HCT116 (cell line): ENCODE results near the gene METTL15. TPM values are rescaled to one million over a fixed set of nuclear protein-coding genes. Genes with fewer than 3 reads are reported as not detected.

Source experiments
- ATAC-seq: fragments of 200-7000 bp; cut with Tn5 transposase; 2 replicates; pipeline ENCODE4 v1.9.1; 2020; ENCODE audit warnings: mild to moderate bottlenecking, moderate library complexity
- BruUV-seq: library from RNA; stranded (reverse); fragments of 400-500 nt; replicated peaks from 2 replicates; lab custom pipeline; 2021; lab: Mats Ljungman, UMichigan
- CTCF ChIA-PET: fragments of 300-600 bp; sonication (Branson Sonifier 250); formaldehyde crosslinking; loops from one replicate; lab custom pipeline; 2021; ENCODE audit warnings: antibody characterized with exemption; lab: Charles Lee
- POLR2A ChIA-PET: fragments of 300-600, 350-600 bp; sonication (Branson Sonifier 250); formaldehyde crosslinking; loops from one replicate; lab custom pipeline; 2021; ENCODE audit warnings: antibody characterized with exemption; lab: Charles Lee
- RAD21 ChIA-PET, 2 experiments: fragments of 300-600 bp; sonication (Branson Sonifier 250); formaldehyde crosslinking; loops; one replicate each; lab custom pipeline; 2023; ENCODE audit warnings: low total read pairs in 2 of 2; ENCODE audit not compliant: uncharacterized antibody in 2 of 2, unreplicated experiment in 2 of 2, low non-redundant PET in 1 of 2; lab: Charles Lee
- DNase-seq: peaks from one replicate; pipeline ENCODE4 v3.0.0-alpha.2; 2010; ENCODE audit warnings: low read depth, low spot score
- H2AFZ ChIP-seq: fragments of 200-600 bp; shearing (Covaris generic), sonication (generic); 2 replicates; pipeline ENCODE4 v1.6.1; 2017; ENCODE audit warnings: low read depth, mixed run types, mixed read lengths, antibody characterized with exemption, low read length; ENCODE audit not compliant: poor library complexity, severe bottlenecking
- H3K27ac ChIP-seq: 2 replicates; pipeline ENCODE4 v1.5.1; 2012; ENCODE audit warnings: low read depth, low read length
- H3K27me3 ChIP-seq: fragments of 200-600 bp; sonication (generic); 2 replicates; pipeline ENCODE4 v1.6.1; 2016; ENCODE audit warnings: mixed run types, low read length, mixed read lengths; ENCODE audit not compliant: insufficient read depth
- H3K36me3 ChIP-seq, 2 experiments: fragments of 200-500 bp in 1 of 2; fragments of 200-600 bp in 1 of 2; sonication (Bioruptor generic) in 1 of 2; sonication (generic) in 1 of 2; 2 replicates each; pipeline versions ENCODE4 v1.5.1 to v1.6.1; 2014 to 2016; ENCODE audit warnings: low read length in 2 of 2, inconsistent platforms in 1 of 2, mixed read lengths in 1 of 2, mixed run types in 1 of 2; ENCODE audit not compliant: insufficient read depth in 2 of 2, control insufficient read depth in 1 of 2
- H3K4me1 ChIP-seq, 2 experiments: fragments of 200-600 bp in 1 of 2; sonication (generic) in 1 of 2; 2 replicates each; pipeline versions ENCODE4 v1.5.1 to v1.6.1; 2012 to 2017; ENCODE audit warnings: low read length in 2 of 2, inconsistent platforms in 1 of 2, mild to moderate bottlenecking in 1 of 2, mixed read lengths in 1 of 2, mixed run types in 1 of 2, moderate library complexity in 1 of 2; ENCODE audit not compliant: insufficient read depth in 2 of 2, control insufficient read depth in 1 of 2
- H3K4me2 ChIP-seq: fragments of 200-600 bp; sonication (generic); 2 replicates; pipeline ENCODE4 v1.6.1; 2017; ENCODE audit warnings: mixed run types, low read length, mixed read lengths
- H3K4me3 ChIP-seq, 2 experiments: fragments of 200-600 bp in 1 of 2; sonication (generic) in 1 of 2; replicated peaks in 1 of 2; 2 replicates each; pipeline ENCODE4 v1.5.1; 2011 to 2016; ENCODE audit warnings: low read length in 2 of 2, control low read depth in 1 of 2, low read depth in 1 of 2, mild to moderate bottlenecking in 1 of 2, mixed read lengths in 1 of 2, mixed run types in 1 of 2
- H3K79me2 ChIP-seq: fragments of 200-600 bp; sonication (generic); 2 replicates; pipeline ENCODE4 v1.6.1; 2017; ENCODE audit warnings: mild to moderate bottlenecking, mixed run types, low read length, moderate library complexity, mixed read lengths; ENCODE audit not compliant: insufficient read depth
- H3K9ac ChIP-seq: fragments of 200-600 bp; sonication (generic); 2 replicates; pipeline ENCODE4 v1.6.1; 2016; ENCODE audit warnings: low read length, mixed read lengths
- H3K9me2 ChIP-seq: fragments of 200-600 bp; sonication (generic), shearing (Covaris generic); 2 replicates; pipeline ENCODE4 v1.6.1; 2017; ENCODE audit warnings: mixed run types, mild to moderate bottlenecking, moderate library complexity; ENCODE audit not compliant: insufficient read depth
- H3K9me3 ChIP-seq, 2 experiments: fragments of 200-500 bp in 1 of 2; fragments of 200-600 bp in 1 of 2; sonication (Bioruptor generic) in 1 of 2; sonication (generic) in 1 of 2; 2 replicates each; pipeline ENCODE4 v1.6.1; 2014 to 2017; ENCODE audit warnings: low read length in 2 of 2, mixed read lengths in 2 of 2, inconsistent platforms in 1 of 2, low read depth in 1 of 2, mild to moderate bottlenecking in 1 of 2, mixed run types in 1 of 2, moderate library complexity in 1 of 2; ENCODE audit not compliant: control insufficient read depth in 1 of 2, insufficient read depth in 1 of 2
- H4K20me1 ChIP-seq: fragments of 200-600 bp; sonication (generic), shearing (Covaris generic); 2 replicates; pipeline ENCODE4 v1.6.1; 2017; ENCODE audit warnings: mixed run types, mild to moderate bottlenecking, moderate library complexity; ENCODE audit not compliant: insufficient read depth
- CEBPB ChIP-seq: IDR thresholded peaks from 2 replicates; pipeline ENCODE4 v1.6.1; 2012; ENCODE audit warnings: low read depth
- ELF1 ChIP-seq: IDR thresholded peaks from 2 replicates; pipeline ENCODE4 v1.6.1; 2012; ENCODE audit warnings: low read depth, borderline replicate concordance
- EZH2 ChIP-seq: fragments of 200-600 bp; sonication (generic); IDR thresholded peaks from 2 replicates; pipeline ENCODE4 v1.6.1; 2017; ENCODE audit warnings: antibody characterized with exemption, mixed run types
- POLR2AphosphoS5 ChIP-seq: IDR thresholded peaks from 2 replicates; pipeline ENCODE4 v1.6.1; 2011; ENCODE audit warnings: mild to moderate bottlenecking, low read depth, low read length, moderate library complexity
- RAD21 ChIP-seq: IDR thresholded peaks from 2 replicates; pipeline ENCODE4 v1.6.1; 2012; ENCODE audit warnings: low read depth, mild to moderate bottlenecking
- YY1 ChIP-seq: IDR thresholded peaks from 2 replicates; pipeline ENCODE4 v1.6.1; 2011; ENCODE audit warnings: low read length, low read depth, moderate library complexity, mild to moderate bottlenecking; ENCODE audit not compliant: insufficient replicate concordance; ENCODE audit errors: extremely low read depth
- ZFX ChIP-seq: fragments of 450-650 bp; IDR thresholded peaks from 2 replicates; pipeline ENCODE4 v1.6.1; 2017
- ZNF274 ChIP-seq: fragments of 200-500 bp; sonication (Bioruptor generic); IDR thresholded peaks from 2 replicates; pipeline ENCODE4 v1.6.1; 2014; ENCODE audit warnings: mild to moderate bottlenecking, low read depth, low read length, inconsistent platforms
- intact Hi-C: fragments of 100-400 bp; cut with micrococcal nuclease; formaldehyde crosslinking; loops from 2 replicates; pipeline ENCODE4 v1.10.0; 2022
- total RNA-seq: library from RNA; stranded (reverse); gene quantifications from one replicate; pipeline ENCODE4 v1.2.1, GENCODE V29; 2021; ENCODE audit not compliant: unreplicated experiment
- TF ChIP-seq, protein P1 (sequence below): IDR thresholded peaks from 2 replicates; pipeline ENCODE4 v1.6.1; 2012
- TF ChIP-seq, protein P2 (sequence below), 3 experiments: fragments of 200-600 bp in 1 of 3; sonication (generic) in 1 of 3; IDR thresholded peaks in 2 of 3; conservative IDR thresholded peaks in 1 of 3; 2 replicates each; pipeline ENCODE4 v1.5.1; 2012 to 2017; ENCODE audit warnings: low read depth in 2 of 3, low read length in 2 of 3, antibody characterized with exemption in 1 of 3, borderline replicate concordance in 1 of 3, control low read depth in 1 of 3, mild to moderate bottlenecking in 1 of 3, mixed read lengths in 1 of 3, mixed run types in 1 of 3, moderate library complexity in 1 of 3; ENCODE audit not compliant: insufficient read depth in 1 of 3
- TF ChIP-seq, protein P3 (sequence below): IDR thresholded peaks from 2 replicates; pipeline ENCODE4 v1.6.1; 2012

METTL15 gene
- total RNA-seq, 1 experiment from 2014 or later: 25.3 TPM

DNA sequence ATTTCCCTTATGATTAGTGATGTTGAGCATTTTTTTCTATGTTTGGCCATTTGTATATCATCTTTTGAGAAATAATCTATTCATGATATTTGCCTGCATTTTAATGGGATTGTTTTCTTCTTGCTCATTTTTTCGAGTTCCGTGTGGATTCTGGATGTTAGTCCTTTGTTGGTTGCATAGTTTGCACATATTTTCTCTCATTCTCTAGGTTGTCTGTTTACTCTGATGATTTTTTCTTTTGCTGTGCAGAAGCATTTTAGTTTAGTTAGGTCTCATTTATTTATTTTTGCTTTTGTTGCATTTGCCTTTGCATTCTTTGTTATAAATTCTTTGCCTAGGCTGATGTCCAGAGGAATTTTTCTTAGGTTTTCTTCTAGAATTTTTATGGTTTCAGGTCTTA, 87.3 kb downstream of the METTL15 start:
- H4K20me1 ChIP-seq: no peaks in the 10 kb centered on the region
- no peak overlapping the region for H3K4me2 ChIP-seq
- H3K9ac ChIP-seq: no peak overlapping the region
- no peaks in the 10 kb centered on the region for H3K4me1 ChIP-seq
- peaks cover 0 to 14% of the 10 kb centered on the region in 2 experiments; a peak in 1 of 4 replicates for H3K36me3 ChIP-seq
- peaks cover 24% of the 10 kb centered on the region for H3K79me2 ChIP-seq
- POLR2A ChIA-PET: no interaction called here
- BruUV-seq: no TSS peak
- DNase-seq (no peak), ATAC-seq (no peak)
- no peaks in the 10 kb centered on the region for H3K9me2 ChIP-seq
- H3K27me3 ChIP-seq: no peaks in the 10 kb centered on the region
- H3K9me3 ChIP-seq: 0 out of 4 replicates have a peak, but pooled peaks cover 0 to 4% of the 10 kb centered on the region in 2 experiments
- TF ChIP-seq, protein P1, sequence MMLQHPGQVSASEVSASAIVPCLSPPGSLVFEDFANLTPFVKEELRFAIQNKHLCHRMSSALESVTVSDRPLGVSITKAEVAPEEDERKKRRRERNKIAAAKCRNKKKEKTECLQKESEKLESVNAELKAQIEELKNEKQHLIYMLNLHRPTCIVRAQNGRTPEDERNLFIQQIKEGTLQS: no peak
- TF ChIP-seq ZNF274 (no peak), YY1 (no peak), EZH2 (no peak), POLR2AphosphoS5 (no peak), RAD21 (no peak), ELF1 (no peak), ZFX (no peak), CEBPB (no peak)
- TF ChIP-seq, protein P2, sequence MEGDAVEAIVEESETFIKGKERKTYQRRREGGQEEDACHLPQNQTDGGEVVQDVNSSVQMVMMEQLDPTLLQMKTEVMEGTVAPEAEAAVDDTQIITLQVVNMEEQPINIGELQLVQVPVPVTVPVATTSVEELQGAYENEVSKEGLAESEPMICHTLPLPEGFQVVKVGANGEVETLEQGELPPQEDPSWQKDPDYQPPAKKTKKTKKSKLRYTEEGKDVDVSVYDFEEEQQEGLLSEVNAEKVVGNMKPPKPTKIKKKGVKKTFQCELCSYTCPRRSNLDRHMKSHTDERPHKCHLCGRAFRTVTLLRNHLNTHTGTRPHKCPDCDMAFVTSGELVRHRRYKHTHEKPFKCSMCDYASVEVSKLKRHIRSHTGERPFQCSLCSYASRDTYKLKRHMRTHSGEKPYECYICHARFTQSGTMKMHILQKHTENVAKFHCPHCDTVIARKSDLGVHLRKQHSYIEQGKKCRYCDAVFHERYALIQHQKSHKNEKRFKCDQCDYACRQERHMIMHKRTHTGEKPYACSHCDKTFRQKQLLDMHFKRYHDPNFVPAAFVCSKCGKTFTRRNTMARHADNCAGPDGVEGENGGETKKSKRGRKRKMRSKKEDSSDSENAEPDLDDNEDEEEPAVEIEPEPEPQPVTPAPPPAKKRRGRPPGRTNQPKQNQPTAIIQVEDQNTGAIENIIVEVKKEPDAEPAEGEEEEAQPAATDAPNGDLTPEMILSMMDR (IDR thresholded peaks at IDR 0.05 in 2 of 3, conservative IDR thresholded peaks at IDR 0.05 in 1 of 3; ENCODE audit: borderline replicate concordance in 1 of 3, insufficient read depth in 1 of 3, low read depth in 2 of 3, low read length in 2 of 3): no peak
- TF ChIP-seq, protein P3, sequence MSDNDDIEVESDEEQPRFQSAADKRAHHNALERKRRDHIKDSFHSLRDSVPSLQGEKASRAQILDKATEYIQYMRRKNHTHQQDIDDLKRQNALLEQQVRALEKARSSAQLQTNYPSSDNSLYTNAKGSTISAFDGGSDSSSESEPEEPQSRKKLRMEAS: no peak
- RAD21 ChIA-PET: no interaction called here
- intact Hi-C loops: no loop called here
- CTCF ChIA-PET: no interaction called here
- H2AFZ ChIP-seq: no peak overlapping the region
- H3K27ac ChIP-seq: no peak overlapping the region
- H3K4me3 ChIP-seq: no peak overlapping the region
